ENCODE results near the gene SELENBP1.

Gene SELENBP1

GRCh38 chr1:151342569-151342968, 29.9 kb downstream of the SELENBP1 start:
- no peak overlapping the region for H2AFZ ChIP-seq
- no peak overlapping the region for H3K27ac ChIP-seq
- H3K4me1 ChIP-seq = no peaks in the 10 kb centered on the region
- H3K36me3 ChIP-seq (ENCODE audit: control insufficient read depth, insufficient read depth, low read length) = no peaks in the 10 kb centered on the region
- TF ChIP-seq CTCF (IDR thresholded peaks at IDR 0.05) = no peak
- H3K4me3 ChIP-seq (ENCODE audit: low read depth, low read length) = no peak overlapping the region
- H3K9ac ChIP-seq = no peak overlapping the region
- H3K4me2 ChIP-seq (ENCODE audit: low read length) = no peak overlapping the region
- H3K9me3 ChIP-seq (ENCODE audit: control insufficient read depth, low read length) = no peaks in the 10 kb centered on the region
- no peaks in the 10 kb centered on the region for H3K27me3 ChIP-seq (ENCODE audit: control insufficient read depth, insufficient read depth, low read length)
- H3K79me2 ChIP-seq = no peaks in the 10 kb centered on the region

GRCh38 chr1:151342021-151342420, 30.5 kb downstream of the SELENBP1 start:
- Histone ChIP-seq H3K9ac (no peak overlapping the region), H3K4me3 (ENCODE audit: low read depth, low read length) (no peak overlapping the region), H3K79me2 (no peaks in the 10 kb centered on the region), H3K27ac (no peak overlapping the region), H3K27me3 (ENCODE audit: control insufficient read depth, insufficient read depth, low read length) (no peaks in the 10 kb centered on the region), H3K9me3 (ENCODE audit: control insufficient read depth, low read length) (no peaks in the 10 kb centered on the region), H3K36me3 (ENCODE audit: control insufficient read depth, insufficient read depth, low read length) (no peaks in the 10 kb centered on the region), H3K4me1 (no peaks in the 10 kb centered on the region), H3K4me2 (ENCODE audit: low read length) (no peak overlapping the region), H2AFZ (no peak overlapping the region)
- no peak for TF ChIP-seq CTCF (IDR thresholded peaks at IDR 0.05)

GRCh38 chr1:151340870-151341754, 31.4 kb downstream of the SELENBP1 start:
- peak; percentile 59 for TF ChIP-seq CTCF (IDR thresholded peaks at IDR 0.05)
- Histone ChIP-seq H3K27me3 (ENCODE audit: control insufficient read depth, insufficient read depth, low read length) (no peaks in the 10 kb centered on the region), H3K4me1 (no peaks in the 10 kb centered on the region), H3K27ac (no peak overlapping the region), H3K36me3 (ENCODE audit: control insufficient read depth, insufficient read depth, low read length) (no peaks in the 10 kb centered on the region), H3K9me3 (ENCODE audit: control insufficient read depth, low read length) (no peaks in the 10 kb centered on the region), H3K9ac (no peak overlapping the region), H2AFZ (no peak overlapping the region), H3K79me2 (no peaks in the 10 kb centered on the region), H3K4me2 (ENCODE audit: low read length) (no peak overlapping the region), H3K4me3 (ENCODE audit: low read depth, low read length) (no peak overlapping the region)

- no peak overlapping the region for H3K27ac ChIP-seq
- TF ChIP-seq CTCF (IDR thresholded peaks at IDR 0.05) = no peak
- no peak overlapping the region for H3K4me2 ChIP-seq (ENCODE audit: low read length)
- H3K9me3 ChIP-seq (ENCODE audit: control insufficient read depth, low read length) = no peaks in the 10 kb centered on the region
- H2AFZ ChIP-seq = no peak overlapping the region
- H3K4me3 ChIP-seq (ENCODE audit: low read depth, low read length) = no peak overlapping the region
- H3K79me2 ChIP-seq = no peaks in the 10 kb centered on the region
- H3K36me3 ChIP-seq (ENCODE audit: control insufficient read depth, insufficient read depth, low read length) = no peaks in the 10 kb centered on the region
- no peaks in the 10 kb centered on the region for H3K4me1 ChIP-seq
- H3K27me3 ChIP-seq (ENCODE audit: control insufficient read depth, insufficient read depth, low read length) = no peaks in the 10 kb centered on the region
- no peak overlapping the region for H3K9ac ChIP-seq
These were observed 35.9 kb downstream of the SELENBP1 start for GRCh38 chr1:151336556-151336955.

GRCh38 chr1:151334822-151335221, 37.7 kb downstream of the SELENBP1 start:
- no peaks in the 10 kb centered on the region for H3K27me3 ChIP-seq (ENCODE audit: control insufficient read depth, insufficient read depth, low read length)
- no peaks in the 10 kb centered on the region for H3K79me2 ChIP-seq
- H3K36me3 ChIP-seq (ENCODE audit: control insufficient read depth, insufficient read depth, low read length) = no peaks in the 10 kb centered on the region
- no peak overlapping the region for H3K4me2 ChIP-seq (ENCODE audit: low read length)
- H2AFZ ChIP-seq = no peak overlapping the region
- no peak overlapping the region for H3K27ac ChIP-seq
- H3K4me1 ChIP-seq = no peaks in the 10 kb centered on the region
- H3K4me3 ChIP-seq (ENCODE audit: low read depth, low read length) = no peak overlapping the region
- no peak for TF ChIP-seq CTCF (IDR thresholded peaks at IDR 0.05)
- H3K9me3 ChIP-seq (ENCODE audit: control insufficient read depth, low read length) = no peaks in the 10 kb centered on the region
- H3K9ac ChIP-seq = no peak overlapping the region
